GM19463 (cell line): ENCODE results near the gene PRKAA2.
"Not testable (repeated sequence)": the region's sequence is repeated elsewhere in the genome, so short reads cannot be mapped to it uniquely, and the experiment has no call there.

Experiments
- ATAC-seq: cut with Tn5 transposase; IDR thresholded peaks from one replicate; pipeline ENCODE4 v1.9.1; 2021; ENCODE audit warnings: mild to moderate bottlenecking, moderate library complexity; ENCODE audit not compliant: unreplicated experiment

PRKAA2 gene

DNA sequence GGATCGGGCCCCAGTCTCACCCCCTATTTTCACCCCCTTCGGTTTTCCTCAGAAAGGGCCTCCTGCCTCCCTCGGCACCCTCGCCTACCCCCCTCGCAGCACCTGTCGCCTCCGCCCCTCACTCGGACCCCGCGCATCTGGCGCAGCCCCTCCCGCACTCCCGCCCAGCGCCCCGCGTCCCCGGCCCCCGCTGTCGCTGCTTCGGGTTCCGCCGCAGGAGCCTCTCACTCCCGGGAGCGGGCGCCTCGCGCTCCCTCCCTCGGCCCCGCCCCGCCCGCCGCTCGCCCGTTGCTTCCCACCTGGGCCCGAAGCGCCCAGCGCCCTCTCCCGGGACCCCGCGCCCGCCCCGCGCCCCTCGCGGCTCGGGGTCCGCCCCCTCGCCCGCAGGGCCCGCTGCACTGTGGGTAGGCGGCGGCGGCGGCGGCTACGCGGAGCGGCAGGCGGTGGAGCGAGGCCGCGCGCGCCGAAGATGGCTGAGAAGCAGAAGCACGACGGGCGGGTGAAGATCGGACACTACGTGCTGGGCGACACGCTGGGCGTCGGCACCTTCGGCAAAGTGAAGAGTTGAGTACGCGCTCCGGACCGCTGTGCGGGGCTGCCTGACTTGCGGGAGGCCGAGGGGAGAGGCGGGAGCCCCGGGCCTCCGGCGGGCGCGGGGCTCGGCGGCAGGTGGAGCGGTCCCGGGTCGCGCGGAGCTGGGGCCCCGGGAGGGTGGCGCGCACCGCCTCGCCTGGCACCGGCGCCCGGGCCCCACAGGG lies at the start of gene PRKAA2:
Gene PRKAA2, plus strand, starts transcription at position 396 of the 758 bp plus-strand sequence. Its CDS starts 74 bp downstream, at position 470.
- peak; percentile 47 for ATAC-seq

DNA sequence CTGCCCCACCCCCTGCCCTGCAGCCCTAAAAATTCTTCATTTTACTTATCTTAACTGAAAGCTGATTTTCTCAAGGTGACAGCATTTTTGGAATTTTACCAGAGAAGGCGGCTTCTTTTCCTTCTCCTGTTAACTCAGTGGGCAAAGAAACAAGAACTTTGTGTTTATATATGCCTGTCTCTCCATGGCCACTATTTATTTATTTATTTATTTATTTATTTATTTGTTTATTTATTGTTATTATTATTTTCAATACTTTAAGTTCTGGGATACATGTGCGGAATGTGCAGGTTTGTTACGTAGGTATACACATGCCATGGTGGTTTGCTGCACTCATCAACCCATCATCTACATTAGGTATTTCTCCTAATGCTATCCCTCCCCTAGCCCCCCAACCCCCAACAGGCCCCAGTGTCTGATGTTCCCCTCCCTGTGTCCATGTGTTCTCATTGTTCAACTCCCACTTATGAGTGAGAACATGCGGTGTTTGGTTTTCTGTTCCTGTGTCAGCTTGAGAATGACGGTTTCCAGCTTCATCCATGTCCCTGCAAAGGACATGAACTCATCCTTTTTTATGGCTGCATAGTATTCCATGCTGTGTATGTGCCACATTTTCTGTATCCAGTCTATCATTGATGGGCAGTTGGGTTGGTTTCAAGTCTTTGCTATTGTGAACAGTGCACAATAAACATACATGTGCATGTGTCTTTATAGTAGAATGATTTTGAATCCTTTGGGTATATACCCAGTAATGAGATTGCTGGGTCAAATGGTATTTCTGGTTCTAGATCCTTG lies 49.5 kb upstream of the PRKAA2 start:
- not testable (repeated sequence) for ATAC-seq

DNA sequence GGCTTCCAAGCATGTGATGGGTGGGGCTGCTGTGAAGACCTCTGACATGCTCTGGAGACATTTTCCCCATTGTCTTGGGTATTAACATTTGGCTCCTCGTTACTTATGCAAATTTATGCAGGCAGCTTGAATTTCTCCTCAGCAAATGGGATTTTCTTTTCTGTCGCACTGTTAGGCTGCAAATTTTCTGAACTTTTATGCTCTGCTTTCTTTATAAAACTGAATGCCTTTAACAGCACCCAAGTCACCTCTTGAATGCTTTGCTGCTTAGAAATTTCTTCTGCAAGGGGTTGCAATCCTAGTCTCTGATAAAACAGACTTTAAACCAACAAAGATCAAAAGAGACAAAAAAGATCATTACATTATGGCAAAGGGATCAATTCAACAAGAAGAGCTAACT lies 35.0 kb upstream of the PRKAA2 start:
- not testable (repeated sequence) for ATAC-seq

DNA sequence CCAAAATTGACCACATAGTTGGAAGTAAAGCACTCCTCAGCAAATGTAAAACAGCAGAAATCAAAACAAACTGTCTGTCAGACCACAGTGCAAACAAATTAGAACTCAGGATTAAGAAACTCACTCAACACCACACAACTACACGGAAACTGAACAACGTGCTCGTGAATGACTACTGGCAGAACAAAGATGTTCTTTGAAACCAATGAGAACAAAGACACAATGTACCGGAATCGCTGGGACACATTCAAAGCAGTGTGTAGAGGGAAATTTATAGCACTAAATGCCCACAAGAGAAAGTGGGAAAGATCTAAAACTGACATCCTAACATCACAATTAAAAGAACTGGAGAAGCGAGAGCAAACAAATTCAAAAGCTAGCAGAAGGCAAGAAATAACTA lies 34.3 kb upstream of the PRKAA2 start:
- not testable (repeated sequence) for ATAC-seq

DNA sequence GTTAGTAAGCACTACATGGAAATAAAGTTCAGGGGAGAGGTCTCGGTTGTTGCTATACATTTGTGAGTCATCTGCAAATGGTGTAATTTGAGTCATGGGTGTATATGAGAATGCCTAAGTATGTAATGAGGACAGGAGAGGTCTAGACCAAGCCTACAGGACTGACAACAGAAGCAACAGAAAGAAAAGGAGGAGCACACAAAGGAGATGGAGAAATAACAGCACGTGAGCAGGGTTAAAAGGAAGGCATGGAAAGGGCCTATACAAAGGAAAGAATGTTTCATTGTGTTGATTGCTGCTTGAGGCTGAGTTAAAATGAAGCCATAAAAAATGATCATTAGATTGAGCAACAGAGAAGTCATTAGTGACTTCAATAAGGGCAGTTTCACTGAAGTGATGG lies 28.0 kb upstream of the PRKAA2 start:
- no peak for ATAC-seq

DNA sequence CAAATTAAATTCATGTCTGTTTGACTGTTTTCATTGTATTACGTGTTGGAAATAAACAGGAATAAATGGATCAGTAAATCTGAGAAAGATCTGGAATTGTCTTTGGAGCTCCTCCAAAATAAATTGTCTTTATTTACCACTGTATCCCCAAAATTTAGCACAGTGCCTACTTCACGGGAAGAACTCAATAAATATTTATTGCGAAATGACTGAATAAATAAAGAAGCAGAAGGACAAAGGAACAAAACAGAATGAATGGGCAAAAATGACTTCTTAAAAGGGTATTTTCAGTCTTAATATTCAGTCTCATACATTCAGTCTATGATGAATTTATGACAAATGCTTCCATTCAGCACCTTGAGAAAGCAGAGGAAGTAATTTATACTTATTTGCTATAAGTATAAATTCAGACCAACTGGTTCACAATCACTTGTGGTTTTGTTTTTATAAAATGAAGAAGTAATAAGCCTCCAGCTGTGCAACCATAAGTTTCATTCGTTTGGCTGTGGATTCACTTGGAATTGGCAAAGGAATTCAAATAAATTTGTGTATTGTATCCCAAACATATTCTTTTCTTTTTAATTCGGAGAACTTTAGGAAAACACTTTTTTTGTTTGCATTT lies 19.2 kb upstream of the PRKAA2 start:
- no peak for ATAC-seq

DNA sequence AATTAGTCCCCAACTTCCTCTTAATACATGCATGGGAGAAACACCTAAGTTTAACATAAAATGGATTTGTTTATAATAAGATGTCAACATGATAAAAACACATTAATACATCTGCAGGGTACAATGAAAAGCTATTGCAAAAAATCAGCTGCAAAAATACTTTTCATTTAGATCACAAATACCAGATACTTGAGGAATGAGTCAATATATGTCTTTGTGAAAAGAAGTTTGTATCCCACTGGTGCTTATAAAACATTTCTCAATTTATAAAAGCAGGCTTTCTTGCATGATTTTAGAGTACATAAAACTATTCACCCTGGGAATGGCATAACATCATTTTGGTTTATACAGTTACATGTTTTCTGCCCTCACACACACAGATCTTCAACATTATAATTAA lies 18.6 kb upstream of the PRKAA2 start:
- no peak for ATAC-seq

DNA sequence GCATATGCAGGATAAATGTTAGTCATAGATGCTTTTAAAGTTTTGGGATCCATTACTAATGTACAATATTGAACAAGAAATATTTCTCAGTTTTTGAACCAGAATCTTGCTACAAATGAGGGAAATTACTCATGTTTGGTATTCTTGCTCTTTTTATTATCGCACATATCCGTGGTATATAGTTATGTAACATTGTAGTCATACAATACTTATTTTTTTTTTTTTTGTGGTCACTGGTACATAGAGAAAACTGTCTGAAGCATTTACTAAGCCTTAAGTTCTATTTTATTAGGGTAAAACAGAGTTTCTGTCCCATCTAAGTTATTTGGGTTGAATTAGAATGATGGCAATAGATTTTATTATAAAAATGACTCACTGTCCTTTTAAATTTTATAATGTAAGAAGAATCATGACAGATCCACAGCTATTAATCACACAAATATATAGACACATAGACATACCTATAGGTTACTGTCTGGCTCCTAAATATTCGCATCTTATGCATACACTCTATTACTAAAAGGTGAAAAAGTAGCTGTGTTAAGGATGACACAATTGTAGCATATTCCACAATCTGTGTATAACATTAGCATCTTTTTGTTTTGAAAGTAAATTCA lies 18.0 kb upstream of the PRKAA2 start:
- no peak for ATAC-seq

DNA sequence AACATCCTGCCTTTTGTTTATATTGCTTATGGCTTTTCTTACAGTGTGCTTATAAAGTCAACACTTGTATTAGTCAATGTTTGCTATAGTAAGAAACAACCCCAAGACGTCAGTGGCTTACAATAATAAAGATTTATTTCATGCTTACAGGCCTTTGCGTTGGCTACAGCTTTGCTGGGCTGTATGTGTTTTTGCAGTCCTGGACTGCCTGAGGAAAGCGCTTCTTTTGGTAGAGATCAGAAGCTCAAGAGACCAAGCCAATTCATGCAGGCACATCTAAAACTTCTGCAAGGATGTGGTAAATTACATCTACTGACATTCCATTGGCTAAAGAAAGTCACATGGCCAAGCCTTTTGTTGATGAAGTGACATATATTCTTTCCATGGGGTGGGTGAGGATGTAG lies 17.5 kb upstream of the PRKAA2 start:
- no peak for ATAC-seq

DNA sequence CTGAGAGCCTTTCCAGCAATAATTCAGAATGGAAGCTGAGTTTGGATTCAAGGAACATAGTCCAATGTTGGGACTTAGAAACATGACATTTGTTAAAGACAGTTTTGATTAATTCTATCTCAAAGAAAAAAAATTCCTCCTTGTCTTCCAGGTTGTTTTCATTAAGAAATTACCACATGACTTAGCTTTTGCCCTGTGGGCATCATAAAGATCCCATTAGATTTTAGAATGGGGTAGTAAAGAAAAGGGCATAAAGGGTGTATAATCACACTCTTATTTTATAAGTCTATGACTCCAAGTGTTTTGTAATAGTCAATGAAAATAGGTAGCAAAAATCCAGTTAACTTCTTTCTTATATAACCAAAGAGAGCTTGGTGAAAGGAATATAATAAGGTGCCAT lies 14.3 kb upstream of the PRKAA2 start:
- no peak for ATAC-seq

DNA sequence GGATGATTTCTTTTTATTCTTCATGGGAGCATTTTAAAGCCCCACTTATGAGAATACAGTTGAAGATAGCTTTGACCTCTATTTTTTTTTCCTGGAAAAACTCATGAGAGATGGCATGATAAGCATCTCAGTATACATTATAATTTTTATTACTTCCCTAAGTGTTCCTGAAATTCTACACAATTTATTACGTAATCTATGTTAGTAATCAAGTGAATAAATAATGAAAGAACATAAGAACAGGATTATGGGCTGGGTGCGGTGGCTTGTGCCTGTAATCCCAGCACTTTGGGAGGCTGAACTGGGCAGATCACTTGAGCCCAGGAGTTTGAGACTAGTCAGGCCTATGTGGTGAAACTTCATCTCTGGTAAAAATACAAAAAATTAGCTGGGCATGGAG lies 13.2 kb upstream of the PRKAA2 start:
- no peak for ATAC-seq

DNA sequence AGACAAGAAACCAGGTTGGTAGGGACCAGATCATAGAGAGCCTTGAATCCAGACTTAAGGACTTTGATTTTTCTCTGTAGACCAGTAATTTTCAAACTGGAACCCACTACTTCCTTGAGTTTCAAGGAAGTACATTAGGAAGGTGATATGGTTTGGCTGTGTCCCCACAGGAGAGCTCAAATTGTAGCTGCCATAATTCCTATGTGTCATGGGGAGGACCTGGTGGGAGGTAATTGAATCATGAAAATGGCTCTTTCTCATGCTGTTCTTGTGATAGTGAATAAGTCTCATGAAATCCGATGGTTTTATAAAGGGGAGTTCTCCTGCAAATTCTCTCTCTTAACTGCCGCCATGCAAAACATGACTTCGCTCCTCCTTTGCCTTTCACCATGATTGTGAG lies 10.1 kb upstream of the PRKAA2 start:
- no peak for ATAC-seq

DNA sequence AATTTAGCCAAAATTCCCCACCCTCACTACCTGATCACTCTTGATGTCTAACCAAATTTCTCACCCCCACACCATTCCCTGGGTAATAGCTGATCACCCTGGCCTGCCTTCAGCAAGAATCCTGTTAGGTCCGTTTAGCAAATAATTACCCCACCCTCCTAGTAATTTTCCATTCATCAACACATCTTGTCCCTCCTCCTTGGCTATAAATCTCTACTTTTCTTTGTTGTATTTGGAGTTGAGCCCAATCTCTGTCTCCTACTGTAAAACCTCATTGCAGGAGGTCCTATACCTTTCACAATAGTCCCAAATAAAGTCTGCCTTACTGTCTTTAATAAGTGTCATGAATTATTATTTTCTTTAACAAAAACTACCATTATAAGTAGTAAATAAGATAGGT lies 6.9 kb upstream of the PRKAA2 start:
- ATAC-seq, result no peak

DNA sequence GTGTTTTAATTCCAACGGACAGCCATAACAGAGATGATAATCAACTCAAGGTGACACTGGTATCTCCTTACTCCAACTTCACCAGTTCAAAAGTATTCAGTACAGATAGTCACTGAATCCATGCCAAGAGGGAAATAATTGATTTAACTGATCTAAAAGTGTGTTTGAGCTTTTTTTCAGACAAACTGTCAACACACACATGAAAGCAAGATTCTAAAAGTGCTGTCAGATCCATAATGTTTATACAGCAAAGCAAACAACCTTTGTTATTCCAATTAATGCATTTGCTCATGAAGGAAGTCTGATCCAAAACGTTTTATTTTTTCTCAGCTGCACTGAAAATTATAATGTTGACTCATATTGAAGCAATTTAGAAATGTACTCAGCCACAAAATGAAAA lies 5.9 kb upstream of the PRKAA2 start:
- no peak for ATAC-seq

DNA sequence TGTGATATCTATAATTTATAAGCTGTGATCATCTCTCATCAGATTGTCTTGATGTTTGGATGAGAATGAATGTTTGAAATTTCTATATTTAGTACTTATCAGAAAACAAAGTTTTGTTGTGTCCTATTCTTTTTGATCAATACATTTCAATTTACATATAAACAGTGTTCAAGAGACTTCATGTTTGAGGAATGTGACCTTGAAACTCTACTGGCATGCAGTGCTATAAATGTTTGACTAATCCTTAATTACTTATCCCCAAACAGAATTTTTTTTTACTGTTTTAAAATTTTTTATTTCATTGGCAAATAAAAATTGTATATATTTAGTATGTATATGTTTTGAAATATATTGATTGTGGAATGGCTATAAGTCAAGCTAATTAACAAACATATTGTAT lies 1.5 kb upstream of the PRKAA2 start:
- no peak for ATAC-seq

DNA sequence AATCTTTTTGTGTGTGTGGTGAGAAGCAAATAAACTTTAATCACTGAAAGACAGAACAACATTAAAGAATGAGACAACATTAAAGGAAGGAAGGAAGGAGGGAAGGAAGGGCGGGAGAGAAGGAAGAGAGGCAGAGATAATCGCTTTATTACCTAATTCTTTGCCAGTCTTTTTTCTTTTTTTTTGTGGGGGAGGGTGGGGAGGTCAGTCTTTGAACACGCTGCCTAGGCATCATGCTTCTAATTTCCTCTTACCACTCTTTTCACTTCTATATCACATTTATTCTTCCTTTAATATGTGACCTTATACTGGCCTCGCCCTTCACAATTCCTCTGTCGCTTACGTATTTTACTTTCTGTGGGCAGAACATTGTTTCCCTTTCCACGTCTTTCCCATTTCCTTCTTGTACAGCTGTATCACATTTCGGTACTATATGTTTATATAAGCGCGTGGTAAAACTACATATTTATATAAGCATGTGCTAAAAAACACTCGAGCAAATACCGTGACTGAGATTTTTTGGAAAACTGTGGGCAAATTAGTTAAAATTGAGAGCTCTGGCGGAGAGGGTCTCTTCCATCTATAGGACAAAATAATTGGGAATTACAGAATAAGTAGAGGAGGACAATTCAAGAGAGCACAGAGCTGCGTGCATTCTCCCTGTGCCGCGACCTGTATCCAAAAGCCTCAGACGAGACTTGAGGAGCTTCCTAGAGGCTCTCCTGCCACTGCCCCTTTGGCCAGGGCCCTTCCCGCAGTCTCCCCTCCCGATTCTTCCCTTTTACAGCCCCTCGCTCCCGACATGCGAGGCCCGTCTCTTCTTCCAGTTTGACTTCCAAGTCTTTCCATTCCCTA lies 823 bp upstream of the PRKAA2 start:
- no peak for ATAC-seq

DNA sequence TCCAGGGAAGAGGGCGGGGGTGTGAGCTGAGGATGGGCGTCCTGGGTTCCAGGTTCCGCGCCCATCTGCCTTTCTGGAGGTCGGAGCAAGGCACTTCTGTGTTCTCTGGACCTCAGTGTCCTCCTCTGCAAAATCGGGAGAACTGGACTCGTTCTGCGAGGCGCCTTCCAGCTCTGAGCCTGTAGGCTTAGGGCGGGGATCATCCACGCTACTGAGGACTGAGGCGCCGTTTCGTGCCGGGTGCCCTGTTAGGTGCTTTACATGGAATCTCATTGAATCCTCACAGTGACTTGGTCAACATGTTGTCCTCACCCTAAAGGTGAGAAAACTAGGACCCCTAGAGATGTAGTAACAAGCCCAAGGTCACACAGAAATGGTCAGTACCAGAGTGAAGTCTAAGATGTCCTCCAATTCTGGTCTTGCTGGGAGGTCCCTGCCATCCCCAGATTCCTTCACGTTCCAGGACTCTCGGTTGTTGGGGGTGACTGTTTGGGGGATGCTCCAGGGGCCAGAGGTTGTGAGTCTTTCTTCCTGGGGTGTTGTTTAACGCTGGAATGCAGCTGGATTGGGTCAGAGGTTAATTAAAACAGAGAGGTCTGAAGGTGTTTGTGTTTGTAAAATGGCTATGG lies 677 bp downstream of the PRKAA2 start:
- no peak for ATAC-seq

DNA sequence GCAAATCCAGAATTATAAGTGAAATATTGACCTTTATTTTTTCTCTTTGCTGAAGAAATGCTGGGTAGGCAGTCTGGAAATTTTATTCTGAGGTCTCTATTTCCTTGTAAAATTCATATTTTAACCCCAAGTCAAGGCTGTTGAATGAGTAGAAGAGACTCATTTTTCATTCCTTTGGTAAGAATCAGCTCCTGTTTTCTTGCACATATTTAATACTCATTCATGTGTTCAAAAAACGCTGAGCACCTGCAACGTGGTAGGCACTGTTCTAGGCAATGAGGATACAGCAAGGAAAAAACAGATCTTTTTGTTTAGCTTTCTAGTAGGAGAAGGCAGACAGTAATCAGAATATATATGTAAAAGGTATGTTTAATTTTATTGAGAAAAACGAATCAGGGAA lies 1.5 kb downstream of the PRKAA2 start:
- ATAC-seq, result no peak

DNA sequence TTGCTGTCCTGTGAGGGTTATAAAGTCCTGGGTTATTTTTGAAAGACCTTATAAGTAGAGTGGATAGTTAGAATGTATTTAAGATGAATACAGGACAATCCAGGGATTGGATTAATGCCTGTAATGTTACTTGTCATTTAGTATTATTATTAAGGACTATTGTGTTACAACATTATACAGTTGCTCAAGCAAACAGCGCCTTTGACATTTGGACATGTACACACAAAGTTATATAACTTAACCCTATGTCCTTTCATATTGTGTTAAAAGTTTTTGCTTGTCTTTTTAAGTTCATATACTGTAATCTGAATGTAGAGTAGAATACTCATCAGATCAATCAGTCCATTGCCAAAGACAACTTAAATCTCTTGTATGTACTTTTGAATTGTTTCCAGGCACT lies 2.0 kb downstream of the PRKAA2 start:
- ATAC-seq, result no peak

DNA sequence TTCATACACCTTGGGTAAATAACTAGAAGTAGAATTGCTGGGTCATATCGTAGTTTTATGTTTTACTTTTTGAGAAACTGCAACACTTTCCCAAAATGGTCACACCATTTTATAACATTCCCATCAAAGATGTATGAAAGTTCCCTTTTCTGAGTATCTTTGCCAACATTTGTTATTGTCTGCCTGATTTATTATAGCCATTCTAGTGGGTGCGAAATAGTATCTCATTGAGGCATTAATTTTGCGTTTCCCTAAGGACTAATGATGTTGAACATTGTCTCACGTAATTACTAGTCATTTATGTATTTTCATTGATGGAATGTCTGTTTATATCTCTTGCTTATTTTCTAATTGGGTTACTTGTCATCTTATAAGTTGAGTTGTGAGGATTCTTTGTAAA lies 3.4 kb downstream of the PRKAA2 start:
- no peak for ATAC-seq
